Muscle of back (tissue), 11 donors: ENCODE results near the gene FGF4. TPM values are rescaled to one million over a fixed set of nuclear protein-coding genes. Genes with fewer than 3 reads are reported as not detected.

Source experiments
- DNase-seq, 3 donors: peaks; one replicate each; pipeline versions ENCODE4 v3.0.0 to v3.0.0-alpha.2; 2013
- polyA plus RNA-seq, 10 donors: library from polyadenylated mRNA; unstranded; fragments of 120-200 nt; gene quantifications; one replicate each; pipeline ENCODE4 v1.2.1, GENCODE V29; 2013; ENCODE audit not compliant: insufficient read length in 10 of 10

Gene FGF4
- polyA plus RNA-seq, 10 donors: 2.2 to 20.1 (median 8.7) TPM

DNA sequence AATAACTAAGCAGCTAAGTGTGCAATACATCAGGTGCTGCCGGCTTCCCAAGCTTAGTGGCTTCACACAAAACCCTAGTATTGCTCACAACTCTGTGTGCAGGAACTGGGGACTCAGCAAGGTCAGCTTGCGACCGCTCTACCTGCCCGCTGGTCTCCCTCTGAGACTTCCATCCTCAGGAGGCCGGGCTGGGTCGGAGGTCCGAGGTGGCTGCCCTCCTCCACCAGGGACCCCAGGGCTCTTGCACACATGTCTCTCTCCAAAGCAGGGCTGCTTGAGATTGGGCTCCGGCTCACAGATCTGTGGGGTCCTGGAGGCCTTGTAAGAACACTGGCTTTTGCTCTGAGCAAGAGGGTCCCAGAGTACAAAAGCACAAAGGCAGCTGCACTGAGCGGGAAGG is 45.9 kb downstream of the FGF4 start:
- no peak for DNase-seq

DNA sequence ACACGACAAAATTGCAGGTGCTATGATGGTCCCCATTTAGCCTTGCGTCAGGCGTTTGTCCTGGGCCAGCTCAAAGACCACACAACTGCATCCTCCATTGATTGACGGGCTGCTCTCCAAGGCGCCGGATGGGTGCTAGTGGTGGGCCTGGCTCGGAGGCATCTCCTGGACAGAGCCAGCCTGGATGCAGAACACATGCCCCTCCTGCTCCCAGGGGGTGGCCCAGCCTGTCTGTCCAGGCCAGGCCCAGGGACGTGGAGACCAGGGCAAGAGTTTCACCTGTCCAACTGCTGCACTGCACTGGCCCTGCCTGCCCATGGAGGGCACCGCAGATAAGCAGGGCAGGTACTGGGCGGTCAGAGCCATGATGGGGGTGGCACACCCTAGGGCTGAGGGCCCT is 47.9 kb downstream of the FGF4 start:
- no peak for DNase-seq

DNA sequence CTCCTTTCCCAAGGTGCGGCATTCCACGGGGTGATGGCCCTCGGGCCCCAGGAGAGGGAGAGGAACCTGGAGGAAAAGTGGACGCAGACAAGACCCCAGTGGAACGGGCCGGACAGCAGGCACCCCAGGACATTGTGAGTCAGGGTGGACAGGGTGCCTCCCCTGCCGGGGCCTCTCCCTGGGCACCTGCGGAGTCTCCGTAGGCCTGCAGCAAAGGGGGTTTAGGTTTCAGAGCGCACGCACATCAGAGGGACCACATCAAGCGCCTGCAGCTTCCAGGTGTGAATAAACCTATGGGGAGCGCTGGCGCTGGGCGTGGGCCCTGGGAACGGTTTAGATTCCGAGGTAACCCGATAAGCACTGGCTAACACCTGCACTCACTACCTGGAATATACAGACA is 48.7 kb downstream of the FGF4 start:
- DNase-seq: no peak

DNA sequence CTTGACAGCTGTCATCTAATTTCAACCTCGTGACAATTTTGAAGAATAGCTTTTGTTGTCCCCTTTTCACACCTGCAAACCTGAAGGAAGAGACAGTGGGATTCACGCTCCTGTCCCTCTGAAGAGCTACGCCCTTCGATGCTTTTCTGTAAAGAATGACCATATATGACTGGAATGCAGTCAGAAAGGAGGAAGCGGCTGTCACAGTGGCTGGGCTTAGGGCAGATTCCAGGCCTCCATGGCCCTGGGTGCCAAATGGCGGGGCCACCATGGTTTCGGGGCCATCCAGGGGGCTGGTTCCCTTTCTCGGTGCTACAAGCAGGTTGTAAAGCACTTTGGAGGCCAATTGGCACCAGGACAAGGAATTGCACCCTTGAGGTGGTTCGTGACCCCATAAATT is 49.1 kb downstream of the FGF4 start:
- DNase-seq: no peak

DNA sequence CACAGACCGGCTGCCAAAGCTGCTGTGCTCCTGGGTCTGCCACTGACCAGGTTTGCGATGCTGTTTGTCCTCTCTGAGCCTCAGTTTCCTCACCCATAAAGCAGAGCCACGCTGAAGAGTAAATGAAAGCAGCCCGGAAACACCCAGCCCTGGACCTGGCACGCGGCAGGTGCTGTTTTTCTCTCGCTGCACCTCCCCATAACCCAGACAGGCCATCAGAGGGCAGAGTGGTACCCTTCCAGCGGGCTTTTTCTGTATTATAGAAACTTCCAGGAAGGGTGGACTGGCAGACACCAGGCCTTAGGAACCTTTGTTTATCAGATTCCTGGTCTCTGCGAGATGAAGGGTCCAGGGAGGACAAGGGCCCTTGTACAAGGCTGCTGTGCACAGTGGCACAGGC is 53.4 kb downstream of the FGF4 start:
- DNase-seq: no peak

DNA sequence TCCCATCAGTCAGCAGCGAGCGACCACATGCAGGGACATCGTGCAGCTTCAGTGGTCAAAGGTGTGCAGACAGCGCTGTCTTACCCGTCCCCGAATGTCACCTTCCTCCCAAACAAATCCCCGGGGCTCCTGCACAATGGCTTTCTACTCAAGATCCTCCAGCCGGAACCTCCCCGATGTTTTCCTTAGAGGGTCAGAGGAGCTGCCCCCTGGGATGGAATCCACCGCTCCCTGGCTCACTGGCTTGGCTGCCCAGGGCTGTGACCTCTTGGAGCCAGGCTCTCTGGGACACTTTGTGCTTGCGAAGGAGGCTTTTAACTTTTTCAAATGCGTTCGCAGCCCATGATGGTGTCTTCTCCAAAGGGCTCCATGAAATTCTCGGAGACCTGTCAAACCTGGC is 54.0 kb downstream of the FGF4 start:
- DNase-seq: no peak

Other genes with a start within 250 kb of the FGF4 start
- gene CCND1, start 134.2 kb downstream of the FGF4 start, polyA plus RNA-seq: 100 to 1,000 TPM in 1 of 10 donors, 10 to 100 TPM in 9; 54.2 to 114 (median 70.4) TPM
- 10 to 100 TPM; 12.9 to 25.0 (median 16.6) TPM for gene LTO1, start 100.0 kb downstream of the FGF4 start, polyA plus RNA-seq
- gene FGF19, start 71.3 kb downstream of the FGF4 start, polyA plus RNA-seq: 1 to 10 TPM in 7 of 10 donors, under 1 TPM in 3; 0.43 to 1.8 (median 1.1) TPM
- under 1 TPM in 2 of 10 donors, not detected in 8; 0.15 to 0.17 TPM for gene FGF3, start 44.1 kb upstream of the FGF4 start, polyA plus RNA-seq